DOHH2 (cell line): Measurements from ENCODE around the gene RPP38.

Experiments used
- CTCF ChIP-seq: fragments of 200-600 bp; sonication (generic); IDR thresholded peaks from one replicate; pipeline ENCODE4 v1.5.1; 2014; ENCODE audit warnings: antibody characterized with exemption, mild to moderate bottlenecking, low read depth, low read length; ENCODE audit not compliant: poor library complexity, severe bottlenecking
- EZH2phosphoT487 ChIP-seq: fragments of 200-600 bp; sonication (generic); IDR thresholded peaks from 2 replicates; pipeline ENCODE4 v1.6.1; 2017; ENCODE audit warnings: borderline replicate concordance, mild to moderate bottlenecking, antibody characterized with exemption, low read length, moderate library complexity, mixed read lengths

GRCh38 chr10:15112657-15113056, 15.5 kb downstream of the RPP38 start:
- TF ChIP-seq CTCF (no peak), EZH2phosphoT487 (no peak)
